OCI-LY7 (cell line): ENCODE measurements around the gene SPIB.

ENCODE experiments used
- CTCF ChIP-seq: fragments of 200-600 bp; sonication (generic); conservative IDR thresholded peaks from 2 replicates; pipeline ENCODE4 v1.5.1; 2014; ENCODE audit warnings: mild to moderate bottlenecking, antibody characterized with exemption, low read length, moderate library complexity, mixed read lengths
- EZH2phosphoT487 ChIP-seq: fragments of 200-600 bp; sonication (generic); IDR thresholded peaks from 2 replicates; pipeline ENCODE4 v1.6.1; 2018; ENCODE audit warnings: low read depth, borderline replicate concordance, mild to moderate bottlenecking, mixed run types, antibody characterized with exemption, low read length, moderate library complexity, mixed read lengths

- TF ChIP-seq CTCF (no peak), EZH2phosphoT487 (no peak)
Observed at GRCh38 chr19:50420808-50421207, 2.1 kb downstream of the SPIB start.
